ENCODE measurements around the gene TMEM150C.
A peak's percentile ranks its signal among the peaks of the same experiment; 100 is the strongest.

TMEM150C gene

GRCh38 chr4:82587826-82588540, 26.2 kb upstream of the TMEM150C start:
- Mint-ChIP-seq H3K4me3 (no peak overlapping the region), H3K4me1 (ENCODE audit: low read depth in 2 of 2) (no peaks in the 10 kb centered on the region), H3K9me3 (no peaks in the 10 kb centered on the region), H3K36me3 (ENCODE audit: insufficient read depth) (no peaks in the 10 kb centered on the region), H3K27ac (no peak overlapping the region), H3K27me3 (peaks cover 14 to 40% of the 10 kb centered on the region in 2 donors)
- DNase-seq (no peak), ATAC-seq (replicated peaks) (no peak)

- no peaks in the 10 kb centered on the region for H3K4me1 Mint-ChIP-seq (ENCODE audit: low read depth in 2 of 2)
- no peak overlapping the region for H3K27ac Mint-ChIP-seq
- H3K9me3 Mint-ChIP-seq = no peaks in the 10 kb centered on the region
- H3K27me3 Mint-ChIP-seq = peaks cover 11 to 37% of the 10 kb centered on the region in 2 donors
- DNase-seq (no peak), ATAC-seq (replicated peaks) (no peak)
- H3K36me3 Mint-ChIP-seq (ENCODE audit: insufficient read depth) = no peaks in the 10 kb centered on the region
- no peak overlapping the region for H3K4me3 Mint-ChIP-seq
These were observed 24.1 kb upstream of the TMEM150C start for GRCh38 chr4:82585690-82586435.

GRCh38 chr4:82584931-82585330, 23.1 kb upstream of the TMEM150C start:
- H3K27ac Mint-ChIP-seq = no peak overlapping the region
- no peaks in the 10 kb centered on the region for H3K36me3 Mint-ChIP-seq (ENCODE audit: insufficient read depth)
- H3K4me1 Mint-ChIP-seq (ENCODE audit: low read depth in 2 of 2) = no peaks in the 10 kb centered on the region
- no peak overlapping the region for H3K4me3 Mint-ChIP-seq
- H3K27me3 Mint-ChIP-seq = peaks cover 19 to 46% of the 10 kb centered on the region in 2 donors
- ATAC-seq (replicated peaks) = no peak
- no peaks in the 10 kb centered on the region for H3K9me3 Mint-ChIP-seq
- no peak for DNase-seq

- Mint-ChIP-seq H3K9me3 (no peaks in the 10 kb centered on the region), H3K27ac (no peak overlapping the region), H3K4me3 (no peak overlapping the region)
These were observed 22.3 kb upstream of the TMEM150C start for GRCh38 chr4:82583897-82584587.

GRCh38 chr4:82579932-82580331, 18.1 kb upstream of the TMEM150C start:
- ATAC-seq (replicated peaks) = no peak
- Mint-ChIP-seq H3K36me3 (ENCODE audit: insufficient read depth) (no peaks in the 10 kb centered on the region), H3K9me3 (no peaks in the 10 kb centered on the region), H3K4me1 (ENCODE audit: low read depth in 2 of 2) (no peaks in the 10 kb centered on the region), H3K27me3 (peaks cover 33 to 44% of the 10 kb centered on the region in 2 donors), H3K4me3 (no peak overlapping the region), H3K27ac (no peak overlapping the region)
- no peak for DNase-seq

More at GRCh38 chr4:82583897-82584587, 22.3 kb upstream of the TMEM150C start:
- DNase-seq = no peak
- H3K36me3 Mint-ChIP-seq (ENCODE audit: insufficient read depth) = no peaks in the 10 kb centered on the region
- H3K27me3 Mint-ChIP-seq = peaks cover 19 to 47% of the 10 kb centered on the region in 2 donors
- no peak for ATAC-seq (replicated peaks)
- H3K4me1 Mint-ChIP-seq (ENCODE audit: low read depth in 2 of 2) = no peaks in the 10 kb centered on the region

GRCh38 chr4:82578935-82579334, 17.1 kb upstream of the TMEM150C start:
- no peak overlapping the region for H3K4me3 Mint-ChIP-seq
- H3K27ac Mint-ChIP-seq = no peak overlapping the region
- no peaks in the 10 kb centered on the region for H3K36me3 Mint-ChIP-seq (ENCODE audit: insufficient read depth)
- H3K9me3 Mint-ChIP-seq = no peaks in the 10 kb centered on the region
- no peak for DNase-seq
- peaks cover 33 to 39% of the 10 kb centered on the region in 2 donors for H3K27me3 Mint-ChIP-seq
- no peak for ATAC-seq (replicated peaks)
- no peaks in the 10 kb centered on the region for H3K4me1 Mint-ChIP-seq (ENCODE audit: low read depth in 2 of 2)

- Mint-ChIP-seq H3K4me1 (ENCODE audit: low read depth in 2 of 2) (no peaks in the 10 kb centered on the region), H3K4me3 (no peak overlapping the region), H3K9me3 (no peaks in the 10 kb centered on the region), H3K36me3 (ENCODE audit: insufficient read depth) (no peaks in the 10 kb centered on the region), H3K27ac (no peak overlapping the region), H3K27me3 (peaks cover 25 to 29% of the 10 kb centered on the region in 2 donors)
- no peak for DNase-seq
- no peak for ATAC-seq (replicated peaks)
These were observed 15.7 kb upstream of the TMEM150C start for GRCh38 chr4:82577451-82577850.

GRCh38 chr4:82569727-82570126, 7.9 kb upstream of the TMEM150C start:
- Mint-ChIP-seq H3K27ac (no peak overlapping the region), H3K4me3 (no peak overlapping the region), H3K27me3 (peaks cover 17 to 32% of the 10 kb centered on the region in 2 donors), H3K4me1 (ENCODE audit: low read depth in 2 of 2) (no peaks in the 10 kb centered on the region), H3K36me3 (ENCODE audit: insufficient read depth) (no peaks in the 10 kb centered on the region), H3K9me3 (no peaks in the 10 kb centered on the region)
- DNase-seq = no peak
- ATAC-seq (replicated peaks) = no peak

- no peak overlapping the region for H3K27ac Mint-ChIP-seq
- peaks cover 24 to 35% of the 10 kb centered on the region in 2 donors for H3K27me3 Mint-ChIP-seq
- H3K4me3 Mint-ChIP-seq = no peak overlapping the region
- H3K36me3 Mint-ChIP-seq (ENCODE audit: insufficient read depth) = no peaks in the 10 kb centered on the region
- DNase-seq (no peak), ATAC-seq (replicated peaks) (no peak)
- no peaks in the 10 kb centered on the region for H3K9me3 Mint-ChIP-seq
- no peaks in the 10 kb centered on the region for H3K4me1 Mint-ChIP-seq (ENCODE audit: low read depth in 2 of 2)
These were observed 7.3 kb upstream of the TMEM150C start for GRCh38 chr4:82569076-82569475.

GRCh38 chr4:82567444-82567843, 5.7 kb upstream of the TMEM150C start:
- H3K4me1 Mint-ChIP-seq (ENCODE audit: low read depth in 2 of 2) = peaks cover 2% of the 10 kb centered on the region in 2 donors
- no peak overlapping the region for H3K4me3 Mint-ChIP-seq
- no peak overlapping the region for H3K27ac Mint-ChIP-seq
- peaks cover 40 to 51% of the 10 kb centered on the region in 2 donors for H3K27me3 Mint-ChIP-seq
- DNase-seq = no peak
- no peaks in the 10 kb centered on the region for H3K9me3 Mint-ChIP-seq
- ATAC-seq (replicated peaks) = no peak
- no peaks in the 10 kb centered on the region for H3K36me3 Mint-ChIP-seq (ENCODE audit: insufficient read depth)

- peak overlapping the region; percentile 75 to 78 for H3K4me3 Mint-ChIP-seq
- peaks cover 11 to 14% of the 10 kb centered on the region in 2 donors for H3K4me1 Mint-ChIP-seq (ENCODE audit: low read depth in 2 of 2)
- peaks cover 67 to 79% of the 10 kb centered on the region in 2 donors for H3K27me3 Mint-ChIP-seq
- H3K9me3 Mint-ChIP-seq = no peaks in the 10 kb centered on the region
- H3K27ac Mint-ChIP-seq = no peak overlapping the region
- ATAC-seq (replicated peaks) (no peak), DNase-seq (no peak)
- H3K36me3 Mint-ChIP-seq (ENCODE audit: insufficient read depth) = no peaks in the 10 kb centered on the region
These were observed 721 bp upstream of the TMEM150C start for GRCh38 chr4:82562564-82562854.

GRCh38 chr4:82560853-82561785, 669 bp downstream of the TMEM150C start:
- DNase-seq (no peak), ATAC-seq (replicated peaks) (no peak)
- Mint-ChIP-seq H3K27me3 (peaks cover 77 to 93% of the 10 kb centered on the region in 2 donors), H3K9me3 (no peaks in the 10 kb centered on the region), H3K4me1 (ENCODE audit: low read depth in 2 of 2) (peaks cover 11 to 14% of the 10 kb centered on the region in 2 donors), H3K36me3 (ENCODE audit: insufficient read depth) (no peaks in the 10 kb centered on the region), H3K4me3 (peak overlapping the region; percentile 78 to 81), H3K27ac (no peak overlapping the region)

- peaks cover 11 to 14% of the 10 kb centered on the region in 2 donors for H3K4me1 Mint-ChIP-seq (ENCODE audit: low read depth in 2 of 2)
- H3K36me3 Mint-ChIP-seq (ENCODE audit: insufficient read depth) = no peaks in the 10 kb centered on the region
- no peak for DNase-seq
- H3K27me3 Mint-ChIP-seq = peaks cover 73 to 91% of the 10 kb centered on the region in 2 donors
- ATAC-seq (replicated peaks) = no peak
- no peaks in the 10 kb centered on the region for H3K9me3 Mint-ChIP-seq
- no peak overlapping the region for H3K27ac Mint-ChIP-seq
- no peak overlapping the region for H3K4me3 Mint-ChIP-seq
These were observed 2.1 kb downstream of the TMEM150C start for GRCh38 chr4:82559735-82560120.

All from effector memory CD8-positive, alpha-beta T cell (primary cell).